SH-SY5Y (cell line): ENCODE data around the gene TMEM200A.

Source experiments
- GATA2 ChIP-seq: IDR thresholded peaks from 2 replicates; pipeline ENCODE4 v1.6.1; 2011; ENCODE audit warnings: mild to moderate bottlenecking, low read depth, low read length
- GATA3 ChIP-seq: IDR thresholded peaks from 2 replicates; pipeline ENCODE4 v1.6.1; 2011; ENCODE audit warnings: low read depth, mild to moderate bottlenecking, low read length, moderate library complexity

DNA sequence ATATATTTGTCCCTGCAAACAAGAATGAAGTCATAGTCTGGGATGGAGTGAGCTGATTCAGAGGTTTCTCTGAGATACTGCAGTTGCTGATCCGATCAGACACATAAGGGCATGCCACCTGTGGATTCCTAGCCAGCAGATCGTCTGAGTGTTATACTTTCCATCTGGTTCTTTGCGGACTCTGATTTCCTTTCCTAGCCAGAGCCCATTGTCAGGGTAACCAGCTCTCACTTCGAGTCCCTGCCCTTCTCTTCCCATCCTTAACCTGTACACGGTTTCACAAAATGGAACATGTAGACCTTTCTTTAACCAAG lies 100.9 kb downstream of the TMEM200A start:
- TF ChIP-seq GATA2 (no peak), GATA3 (no peak)
